Heart right ventricle (tissue), 16 donors: ENCODE results near the gene HRH2. TPM values are rescaled to one million over a fixed set of nuclear protein-coding genes. Genes with fewer than 3 reads are reported as not detected.

Experiments used
- ATAC-seq, 8 donors: fragments of 200-7000 bp; cut with Tn5 transposase; one replicate each; pipeline ENCODE4 v1.9.1; 2020; ENCODE audit warnings: mild to moderate bottlenecking in 8 of 8, moderate library complexity in 8 of 8, moderate number of reproducible peaks in 1 of 8
- DNase-seq, 2 donors: peaks; one replicate each; pipeline ENCODE4 v3.0.0-alpha.2; 2020
- H3K27ac ChIP-seq, 10 donors: fragments of 200-600 bp; sonication (generic) in 2 of 10; one replicate each; pipeline versions ENCODE4 v1.5.0 to v1.8.0; 2020 to 2022; ENCODE audit warnings: mild to moderate bottlenecking in 3 of 10
- H3K27me3 ChIP-seq, 7 donors: fragments of 200-600 bp; one replicate each; pipeline ENCODE4 v1.8.0; 2021 to 2022; ENCODE audit warnings: mild to moderate bottlenecking in 2 of 7
- H3K36me3 ChIP-seq, 9 donors: fragments of 200-600 bp; sonication (generic) in 1 of 9; one replicate each; pipeline versions ENCODE4 v1.5.0 to v1.8.0; 2020 to 2022; ENCODE audit warnings: mild to moderate bottlenecking in 2 of 9
- H3K4me1 ChIP-seq, 9 donors: fragments of 200-600 bp; sonication (generic) in 1 of 9; one replicate each; pipeline versions ENCODE4 v1.5.0 to v1.8.0; 2020 to 2022; ENCODE audit warnings: mild to moderate bottlenecking in 4 of 9
- H3K4me3 ChIP-seq, 10 donors: fragments of 200-600 bp; sonication (generic) in 2 of 10; one replicate each; pipeline versions ENCODE4 v1.5.0 to v1.8.0; 2020 to 2022; ENCODE audit warnings: mild to moderate bottlenecking in 7 of 10, moderate library complexity in 2 of 10
- H3K9me3 ChIP-seq, 11 donors: fragments of 200-600 bp in 10 of 11; sonication (generic) in 2 of 11; one replicate each; pipeline versions ENCODE4 v1.5.0 to v1.8.0; 2013 to 2022; ENCODE audit warnings: mild to moderate bottlenecking in 2 of 11, control low read depth in 1 of 11, moderate library complexity in 1 of 11
- CTCF ChIP-seq, 9 donors: fragments of 200-600 bp; sonication (generic) in 2 of 9; IDR thresholded peaks; one replicate each; pipeline versions ENCODE4 v1.5.0 to v1.8.0; 2021 to 2022; ENCODE audit warnings: antibody characterized with exemption in 9 of 9, mild to moderate bottlenecking in 5 of 9, moderate library complexity in 1 of 9
- whole genome bisulfite sequencing, 2 donors: extraction: QIAGEN DNeasy Blood & Tissue Kit; methylation state at CpG; one replicate each; pipeline ENCODE4 v1.1.7; 2013; ENCODE audit warnings: inconsistent platforms in 1 of 2; 5-methylcytosine and 5-hydroxymethylcytosine counted together
- intact Hi-C, 10 donors: fragments of 100-400 bp; cut with DNase I; formaldehyde crosslinking; loops; one replicate each; pipeline versions ENCODE4 v1.11.1 to v1.14.2; 2022
- polyA plus RNA-seq, 2 donors: library from polyadenylated mRNA; stranded (reverse); fragments of 200-250 nt; gene quantifications; one replicate each; pipeline ENCODE4 v1.2.3, GENCODE V29; 2013
- total RNA-seq, 10 donors: library from RNA; stranded (reverse); fragmentation: NEBNext Ultra II Directional in 3 of 10; extraction: Animal tissue kit (Norgen Biotek cat#: 25700) in 3 of 10; gene quantifications; one replicate each; pipeline versions ENCODE4 v1.2.1 to v1.2.4, GENCODE V29; 2021 to 2023
- donor health status: Arrhythmogenic right ventricular cardiomyopathy.
- donor health status: ischemic (EF 13 %, LVEDD 7.1; RV severe dilation, severe dysfunction).
- donor health status: healthy with polysubstance abuse.
- donor health status: DM: no; HTN: yes; CAD: no.
- donor health status: DM: no; HTN: no; CAD: no.
- donor health status: ischemic (EF 25% LVEDD 6.9; RV normal size, moderate dysfunction).
- donor health status: ischemic (EF 25% LVEDD 5.7; RV mildly dilated, moderate dysfunction).
- donor health status: healthy.
- donor health status: DM: yes; HTN: yes; CAD: no.
- donor health status: Ischemic cardiomyopathy.
- donor health status: ischemic (EF 35%, LVEDD 5.7; RV mildly dilated, moderate dysfunction).
- donor health status: nonischemic (EF 11% LVEDD 7.7; RV severe dilation, severe dysfunction).
- donor health status: DM: yes; HTN: yes; CAD: no.
- donor health status: PGD.
- donor health status: ischemic (EF 29% LVEDD 5.4; RV normal size, mild dysfunction).
- donor health status: nonischemic (EF 23%, LVEDD 6.1; RV moderate dilation, normal function).

HRH2 gene
- total and polyA plus RNA-seq, 12 donors, result 12.2 to 78.7 (median 50.6) TPM

GRCh38 chr5:175748650-175749049, 90.8 kb downstream of the HRH2 start:
- no peak for ATAC-seq
- Histone ChIP-seq H3K4me1 (no peaks in the 10 kb centered on the region), H3K4me3 (no peak overlapping the region), H3K36me3 (no peaks in the 10 kb centered on the region), H3K27ac (no peak overlapping the region), H3K27me3 (peaks cover 0 to 50% (median 28%) of the 10 kb centered on the region in 7 donors), H3K9me3 (no peaks in the 10 kb centered on the region)
- DNase-seq, result no peak
- intact Hi-C loops, result loop anchor here in 1 of 10 donors (10.0 kb wide), 1 partner anchor 116 kb away; no protein-coding TSS in a partner anchor
- TF ChIP-seq CTCF (IDR thresholded peaks at IDR 0.05), result no peak
- 60% methylated on average over 3 of the region's 3 CpGs for WGBS, 2 donors

GRCh38 chr5:175749591-175749990, 91.7 kb downstream of the HRH2 start:
- 80 to 85% methylated on average over 4 of the region's 4 CpGs for whole genome bisulfite sequencing, 2 donors
- Histone ChIP-seq H3K4me3 (no peak overlapping the region), H3K27me3 (peaks cover 0 to 59% (median 32%) of the 10 kb centered on the region in 7 donors), H3K4me1 (no peaks in the 10 kb centered on the region), H3K9me3 (no peaks in the 10 kb centered on the region), H3K36me3 (no peaks in the 10 kb centered on the region), H3K27ac (no peak overlapping the region)
- intact Hi-C loops, result loop anchor here in 1 of 10 donors (10.0 kb wide), 1 partner anchor 115 kb away; no protein-coding TSS in a partner anchor
- ATAC-seq, result no peak
- no peak for TF ChIP-seq CTCF (IDR thresholded peaks at IDR 0.05)
- DNase-seq, result no peak

GRCh38 chr5:175750511-175750931, 92.7 kb downstream of the HRH2 start:
- no peaks in the 10 kb centered on the region for H3K9me3 ChIP-seq
- H3K27me3 ChIP-seq, result peaks cover 0 to 66% (median 37%) of the 10 kb centered on the region in 7 donors
- DNase-seq (no peak), ATAC-seq (no peak)
- no peaks in the 10 kb centered on the region for H3K4me1 ChIP-seq
- H3K4me3 ChIP-seq, result no peak overlapping the region
- H3K27ac ChIP-seq, result no peak overlapping the region
- intact Hi-C loops, result no loop called here
- no peak for TF ChIP-seq CTCF (IDR thresholded peaks at IDR 0.05)
- H3K36me3 ChIP-seq, result no peaks in the 10 kb centered on the region
- WGBS, 2 donors, result 33 to 34% methylated on average over 14 of the region's 14 CpGs

- peaks cover 0 to 73% (median 39%) of the 10 kb centered on the region in 7 donors for H3K27me3 ChIP-seq
- intact Hi-C loops, result no loop called here
- WGBS, 2 donors, result 79 to 88% methylated on average over 5 of the region's 5 CpGs
- H3K4me3 ChIP-seq, result no peak overlapping the region
- no peaks in the 10 kb centered on the region for H3K4me1 ChIP-seq
- TF ChIP-seq CTCF (IDR thresholded peaks at IDR 0.05), result no peak
- DNase-seq (no peak), ATAC-seq (no peak)
- no peak overlapping the region for H3K27ac ChIP-seq
- no peaks in the 10 kb centered on the region for H3K9me3 ChIP-seq
- no peaks in the 10 kb centered on the region for H3K36me3 ChIP-seq
Observed at GRCh38 chr5:175751369-175751768, 93.5 kb downstream of the HRH2 start.
